Endothelial cell of umbilical vein (primary cell): ENCODE results near the gene COL23A1. TPM values are rescaled to one million over a fixed set of nuclear protein-coding genes. Genes with fewer than 3 reads are reported as not detected.

Experiments used
- BruUV-seq: library from RNA; stranded (reverse); fragments of 400-500 nt; replicated peaks from 2 replicates; lab custom pipeline; 2021; lab: Mats Ljungman, UMichigan
- CTCF ChIA-PET: fragments of 300-600, 350-600 bp; sonication (Branson Sonifier 250); formaldehyde crosslinking; loops from one replicate; lab custom pipeline; 2021; ENCODE audit warnings: antibody characterized with exemption, inconsistent platforms; lab: Charles Lee
- POLR2A ChIA-PET: fragments of 300-600, 350-600 bp; sonication (Branson Sonifier 250); formaldehyde crosslinking; loops from one replicate; lab custom pipeline; 2021; ENCODE audit warnings: antibody characterized with exemption, inconsistent platforms; lab: Charles Lee
- DNase-seq: peaks from one replicate; pipeline ENCODE4 v3.0.0-alpha.2; 2011; ENCODE audit warnings: low read depth, low spot score
- FAIRE-seq: peaks from 2 replicates; lab custom pipeline; 2011; peaks lifted over from hg19 to GRCh38; lab: Jason Lieb, UNC
- H2AFZ ChIP-seq: 2 replicates; pipeline ENCODE4 v1.6.0; 2012; ENCODE audit warnings: low read depth, low read length, control low read depth, inconsistent platforms
- H3K27ac ChIP-seq: 2 replicates; pipeline ENCODE4 v1.5.1; 2011; ENCODE audit warnings: low read depth, mild to moderate bottlenecking, control low read depth, low read length, moderate library complexity; ENCODE audit not compliant: insufficient read depth
- H3K27me3 ChIP-seq, 2 experiments: 2 replicates each; pipeline versions ENCODE4 v1.6.0 to v1.6.1; 2011; ENCODE audit warnings: low read length in 2 of 2, mixed read lengths in 1 of 2; ENCODE audit not compliant: control insufficient read depth in 2 of 2, insufficient read depth in 2 of 2
- H3K36me3 ChIP-seq, 2 experiments: 2 replicates in 1 of 2; 3 replicates in 1 of 2; pipeline ENCODE4 v1.5.1; 2011; ENCODE audit warnings: low read length in 2 of 2, mild to moderate bottlenecking in 1 of 2, moderate library complexity in 1 of 2; ENCODE audit not compliant: control insufficient read depth in 2 of 2, insufficient read depth in 2 of 2; ENCODE audit errors: extremely low read depth in 1 of 2
- H3K4me1 ChIP-seq: 3 replicates; pipeline ENCODE4 v1.5.1; 2011; ENCODE audit warnings: mild to moderate bottlenecking, low read length; ENCODE audit not compliant: control insufficient read depth, insufficient read depth; ENCODE audit errors: extremely low read depth
- H3K4me2 ChIP-seq: 2 replicates; pipeline ENCODE4 v1.6.1; 2011; ENCODE audit warnings: low read length, control low read depth, mixed read lengths; ENCODE audit not compliant: insufficient read depth
- H3K4me3 ChIP-seq, 3 experiments: fragments of 200-600 bp in 1 of 3; sonication (generic), shearing (Covaris generic) in 1 of 3; replicated peaks in 1 of 3; 2 replicates each; pipeline ENCODE4 v1.5.1; 2011 to 2016; ENCODE audit warnings: control low read depth in 3 of 3, low read length in 3 of 3, mild to moderate bottlenecking in 2 of 3, inconsistent platforms in 1 of 3, low read depth in 1 of 3, moderate library complexity in 1 of 3; ENCODE audit not compliant: insufficient read depth in 1 of 3
- H3K79me2 ChIP-seq: 2 replicates; pipeline ENCODE4 v1.6.0; 2012; ENCODE audit warnings: low read length, inconsistent platforms; ENCODE audit not compliant: control insufficient read depth, insufficient read depth
- H3K9ac ChIP-seq: replicated peaks from 2 replicates; pipeline ENCODE3; 2011; ENCODE audit warnings: low read length, control low read depth; ENCODE audit not compliant: insufficient read depth; ENCODE audit errors: extremely low read depth
- H3K9me1 ChIP-seq: replicated peaks from 3 replicates; pipeline ENCODE4 v1.6.0; 2011; ENCODE audit warnings: mild to moderate bottlenecking, low read length; ENCODE audit not compliant: control insufficient read depth, insufficient read depth; ENCODE audit errors: extremely low read depth
- H3K9me3 ChIP-seq: replicated peaks from 2 replicates; pipeline ENCODE4 v1.5.1; 2012; ENCODE audit warnings: low read length, inconsistent platforms; ENCODE audit not compliant: control insufficient read depth, insufficient read depth
- H4K20me1 ChIP-seq: replicated peaks from 2 replicates; pipeline ENCODE3; 2011; ENCODE audit warnings: mild to moderate bottlenecking, low read length; ENCODE audit not compliant: control insufficient read depth, insufficient read depth; ENCODE audit errors: extremely low read depth
- CTCF ChIP-seq, 2 donors: IDR thresholded peaks; 1 replicate in 1 of 2; 2 replicates in 1 of 2; pipeline ENCODE4 v1.5.1; 2011; ENCODE audit warnings: low read length in 2 of 2, mild to moderate bottlenecking in 2 of 2, moderate library complexity in 2 of 2, control low read depth in 1 of 2, inconsistent platforms in 1 of 2, low read depth in 1 of 2; ENCODE audit not compliant: insufficient read depth in 1 of 2; ENCODE audit errors: extremely low read depth in 1 of 2
- EZH2 ChIP-seq: IDR thresholded peaks from 2 replicates; pipeline ENCODE4 v1.6.1; 2012; ENCODE audit warnings: borderline replicate concordance, low read depth, mild to moderate bottlenecking, moderate library complexity, low read length, inconsistent platforms; ENCODE audit not compliant: severe bottlenecking
- FOS ChIP-seq: IDR thresholded peaks from 2 replicates; pipeline ENCODE4 v1.6.1; 2011; ENCODE audit warnings: mild to moderate bottlenecking, low read length, moderate library complexity, borderline replicate concordance; ENCODE audit not compliant: insufficient read depth
- GATA2 ChIP-seq: IDR thresholded peaks from 2 replicates; pipeline ENCODE4 v1.7.0; 2011; ENCODE audit warnings: low read depth, mild to moderate bottlenecking, moderate library complexity, mixed read lengths, low read length; ENCODE audit not compliant: insufficient read length, insufficient read depth
- JUN ChIP-seq: IDR thresholded peaks from 2 replicates; pipeline ENCODE4 v1.6.1; 2011; ENCODE audit warnings: borderline replicate concordance, low read depth; ENCODE audit not compliant: insufficient read length, insufficient read depth
- MAX ChIP-seq: IDR thresholded peaks from 2 replicates; pipeline ENCODE4 v1.6.1; 2011; ENCODE audit not compliant: insufficient read depth, insufficient read length
- MYC ChIP-seq: IDR thresholded peaks from one replicate; pipeline ENCODE4 v1.6.1; 2011; ENCODE audit warnings: mild to moderate bottlenecking, low read depth, low read length
- POLR2A ChIP-seq: IDR thresholded peaks from 2 replicates; pipeline ENCODE4 v1.6.1; 2012; ENCODE audit warnings: low read depth, mild to moderate bottlenecking, control low read depth, low read length
- POLR2AphosphoS5 ChIP-seq: IDR thresholded peaks from 2 replicates; pipeline ENCODE4 v1.6.1; 2012; ENCODE audit warnings: low read depth, mild to moderate bottlenecking, control low read depth, low read length, moderate library complexity; ENCODE audit not compliant: insufficient read depth
- dilution Hi-C: fragments of 300-500 bp; cut with MboI; formaldehyde crosslinking; loops from one replicate; pipeline ENCODE4 v1.15.0; 2019; ENCODE audit warnings: low sequenced_read_pairs; ENCODE audit not compliant: extremely low pct_ligation_motif_present
- intact Hi-C: fragments of 100-400 bp; cut with micrococcal nuclease; formaldehyde crosslinking; loops from one replicate; pipeline ENCODE4 v1.10.0; 2022
- polyA plus RNA-seq, 4 experiments: library from polyadenylated mRNA; depleted of rRNA in 3 of 4; stranded (reverse) in 3 of 4; unstranded in 1 of 4; fragments of >200 nt; gene quantifications; 2 replicates each; pipeline versions ENCODE4 v1.2.1 to v1.2.3, GENCODE V29; 2011 to 2012; ENCODE audit warnings: missing spikeins in 1 of 4
- total RNA-seq: library from RNA; stranded (reverse); gene quantifications from 2 replicates; pipeline ENCODE4 v1.2.3, GENCODE V29; 2021

Gene COL23A1
- total and polyA plus RNA-seq, 2 donors (not counting 3 experiments of a cell fraction or from before 2014, with no cell fraction given), result not detected

- Histone ChIP-seq H2AFZ (no peak overlapping the region), H3K27me3 (no peaks in the 10 kb centered on the region), H3K9ac (no peak overlapping the region), H3K4me1 (no peaks in the 10 kb centered on the region), H3K9me3 (no peaks in the 10 kb centered on the region), H3K36me3 (no peaks in the 10 kb centered on the region), H3K9me1 (no peaks in the 10 kb centered on the region), H3K4me3 (no peak overlapping the region), H3K27ac (no peak overlapping the region), H3K4me2 (no peak overlapping the region), H3K79me2 (no peaks in the 10 kb centered on the region), H4K20me1 (no peaks in the 10 kb centered on the region)
- FAIRE-seq (no peak), DNase-seq (no peak)
- ChIA-PET POLR2A (no interaction called here), CTCF (interaction anchor here (0.8 to 1.1 kb wide), 2 partner anchors 10 to 457 kb away, joined by 3 to 5 read pairs; partner anchors contain the start of gene ZNF354A)
- BruUV-seq, result no TSS peak
- intact Hi-C loops, result no loop called here
- dilution Hi-C loops, result no loop called here
- TF ChIP-seq MYC (no peak), GATA2 (no peak), JUN (no peak), MAX (no peak), POLR2AphosphoS5 (no peak), FOS (no peak), EZH2 (no peak), POLR2A (no peak), CTCF (IDR thresholded peaks at IDR 0.05; ENCODE audit: extremely low read depth in 1 of 2, insufficient read depth in 1 of 2, low read depth in 1 of 2, low read length in 2 of 2) (no peak)
Measured at GRCh38 chr5:178273665-178274541, 316.3 kb downstream of the COL23A1 start.
